Measurements from ENCODE around the gene KANK4. TPM values are rescaled to one million over a fixed set of nuclear protein-coding genes. Genes with fewer than 3 reads are reported as not detected.

KANK4 gene
- total RNA-seq (2022; extraction: Qiagen RNA extraction) = 0.24 to 0.65 TPM (median 0.36 TPM) in 5 replicates

DNA sequence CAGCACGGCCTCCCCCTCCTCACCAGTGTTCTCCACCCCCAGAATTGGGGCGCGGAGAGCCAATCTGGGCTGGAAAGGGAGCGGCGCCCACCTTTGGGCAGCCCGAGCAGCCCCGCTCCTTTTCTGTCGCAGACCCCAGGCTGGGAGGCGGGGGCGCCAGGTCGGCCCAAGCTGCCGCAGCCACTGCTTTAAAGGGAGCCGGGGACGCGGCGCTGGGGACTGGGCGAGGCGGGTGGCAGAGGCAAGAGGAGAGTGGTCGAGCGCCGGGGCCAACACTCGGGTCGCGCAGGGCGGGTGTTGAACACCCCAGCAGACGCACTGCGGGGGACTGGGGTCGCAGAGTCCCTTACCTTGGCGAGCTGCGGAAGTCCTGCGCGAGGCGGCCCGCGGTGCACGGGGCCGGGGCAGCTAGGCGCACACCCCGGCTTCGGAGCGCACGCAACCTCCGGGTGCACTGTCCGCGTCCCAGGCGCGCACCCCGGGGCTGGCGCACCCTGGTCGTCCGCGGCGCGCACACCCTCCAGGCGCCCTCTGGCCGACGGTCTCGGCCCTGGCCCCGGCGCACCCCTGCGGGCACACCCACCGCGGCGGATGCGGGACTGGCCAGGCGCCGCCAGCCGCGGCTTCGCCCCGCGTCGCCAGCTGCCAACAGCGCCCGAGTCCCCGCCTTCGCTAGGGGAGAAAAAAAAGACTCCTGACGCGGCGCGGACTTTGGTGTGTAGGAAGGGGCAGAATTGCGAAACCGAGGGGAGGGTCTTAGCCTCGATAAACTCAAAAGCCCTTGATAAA lies at the start of gene KANK4:
TSS of gene KANK4 (minus strand) at position 679 of the 789 bp plus-strand sequence. CDS start 37,870 bp downstream, outside the sequence.

DNA sequence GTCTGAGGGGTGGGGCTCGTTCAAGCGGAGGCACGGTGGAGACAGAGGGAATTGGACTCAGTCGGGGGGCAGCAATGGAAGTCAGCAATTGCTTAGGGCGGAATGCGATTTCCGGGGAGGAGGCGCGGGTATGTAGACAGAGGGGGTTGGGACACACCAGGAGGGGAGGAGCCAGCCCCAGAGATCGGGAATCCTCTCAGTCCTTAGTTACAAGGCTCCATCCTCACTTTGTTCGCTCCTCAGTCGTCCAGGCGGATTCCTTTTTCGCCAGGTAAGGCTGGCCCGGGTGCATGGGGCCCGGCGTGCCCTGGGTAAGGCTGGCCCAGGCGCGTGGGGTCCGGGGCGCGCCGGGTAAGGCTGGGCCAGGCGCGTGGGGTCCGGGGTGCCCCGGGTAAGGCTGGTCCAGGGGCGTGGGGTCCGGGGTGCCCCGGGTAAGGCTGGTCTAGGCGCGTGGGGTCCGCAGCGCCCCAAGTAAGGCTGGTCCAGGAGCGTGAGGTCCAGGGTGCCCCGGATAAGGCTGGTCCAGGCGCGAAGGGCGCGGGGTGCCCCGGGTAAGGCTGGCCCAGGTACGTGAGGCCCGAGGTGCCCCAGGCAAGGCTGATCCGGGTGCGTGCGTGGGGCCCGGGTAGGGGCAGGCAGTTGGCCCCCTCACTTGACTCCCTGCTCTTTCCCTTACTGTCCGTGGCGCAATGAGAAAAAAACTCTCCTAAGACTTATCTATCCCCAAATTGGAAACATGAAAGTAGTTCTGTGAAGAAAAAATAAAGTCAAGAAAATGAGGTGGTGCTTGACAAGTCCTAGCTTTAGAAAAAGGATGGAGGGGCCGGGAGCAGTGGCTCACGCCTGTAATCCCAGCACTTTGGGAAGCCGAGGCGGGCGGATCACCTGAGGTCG lies 124.3 kb downstream of the KANK4 start, which contains the start of gene L1TD1:
TSS of gene L1TD1 (plus strand) at position 199 of the 894 bp plus-strand sequence. CDS start 11,780 bp downstream, outside the sequence.

Other genes with a start within 250 kb of the KANK4 start
- gene L1TD1, start 124.6 kb downstream of the KANK4 start, total RNA-seq (2022; extraction: Qiagen RNA extraction) = not detected in 5 replicates
- 20.6 to 30.1 TPM (median 21.7 TPM) in 5 replicates for gene USP1, start 117.6 kb upstream of the KANK4 start, total RNA-seq (2022; extraction: Qiagen RNA extraction)